Natural killer cell (primary cell): ENCODE results near the gene PVR. TPM values are rescaled to one million over a fixed set of nuclear protein-coding genes. Genes with fewer than 3 reads are reported as not detected.
A peak's percentile ranks its signal among the peaks of the same experiment; 100 is the strongest.
"Not testable (repeated sequence)": the region's sequence is repeated elsewhere in the genome, so short reads cannot be mapped to it uniquely, and the experiment has no call there.

Experiments
- ATAC-seq, 3 donors: fragments of 150-1000 bp in 2 of 3; fragments of 200-7000 bp in 1 of 3; cut with Tn5 transposase; 1 replicate in 1 of 3; 2 replicates in 2 of 3; pipeline ENCODE4 v1.10.0; 2021; ENCODE audit warnings: mild to moderate bottlenecking in 2 of 3, moderate library complexity in 2 of 3
- DNase-seq, 2 donors: peaks; one replicate each; pipeline versions ENCODE4 v3.0.0 to v3.0.0-alpha.2; 2013 to 2021; ENCODE audit warnings: mixed read lengths in 1 of 2
- H3K27ac ChIP-seq: one replicate; pipeline ENCODE4 v1.5.1; 2013; ENCODE audit warnings: mild to moderate bottlenecking, low read length
- H3K27me3 ChIP-seq: one replicate; pipeline ENCODE4 v1.6.1; 2013; ENCODE audit warnings: low read length; ENCODE audit not compliant: control insufficient read depth, insufficient read depth
- H3K36me3 ChIP-seq: one replicate; pipeline ENCODE4 v1.6.1; 2013; ENCODE audit warnings: low read length; ENCODE audit not compliant: control insufficient read depth, insufficient read depth
- H3K4me1 ChIP-seq: one replicate; pipeline ENCODE4 v1.6.1; 2013; ENCODE audit warnings: low read length; ENCODE audit not compliant: control insufficient read depth, insufficient read depth
- H3K4me3 ChIP-seq: one replicate; pipeline ENCODE4 v1.5.1; 2013; ENCODE audit warnings: low read length
- H3K9me3 ChIP-seq: one replicate; pipeline ENCODE4 v1.6.1; 2013; ENCODE audit warnings: low read length; ENCODE audit not compliant: control insufficient read depth, insufficient read depth
- H3K27ac Mint-ChIP-seq, 2 donors: one replicate each; pipeline ENCODE4 v1.8.0; 2022; ENCODE audit warnings: mild to moderate bottlenecking in 2 of 2, mixed read lengths in 2 of 2, moderate library complexity in 1 of 2
- H3K27me3 Mint-ChIP-seq, 2 donors: one replicate each; pipeline ENCODE4 v1.8.0; 2022; ENCODE audit warnings: low read depth in 2 of 2, mixed read lengths in 2 of 2
- H3K36me3 Mint-ChIP-seq: one replicate; pipeline ENCODE4 v1.8.0; 2022; ENCODE audit warnings: mixed read lengths
- H3K4me1 Mint-ChIP-seq, 2 donors: one replicate each; pipeline ENCODE4 v1.8.0; 2022; ENCODE audit warnings: mixed read lengths in 2 of 2
- H3K4me3 Mint-ChIP-seq: one replicate; pipeline ENCODE4 v1.8.0; 2022; ENCODE audit warnings: mild to moderate bottlenecking, moderate library complexity, mixed read lengths
- H3K9me3 Mint-ChIP-seq, 2 donors: one replicate each; pipeline ENCODE4 v1.8.0; 2022; ENCODE audit warnings: mixed read lengths in 2 of 2
- CTCF ChIP-seq: fragments of 200-600 bp; IDR thresholded peaks from one replicate; pipeline ENCODE4 v1.8.0; 2022; ENCODE audit warnings: antibody characterized with exemption
- WGBS: methylation state at CpG from one replicate; pipeline ENCODE4 v1.1.7; 2013; ENCODE audit warnings: missing lambda C conversion rate; ENCODE audit not compliant: insufficient coverage; 5-methylcytosine and 5-hydroxymethylcytosine counted together
- intact Hi-C: fragments of 100-400 bp; cut with micrococcal nuclease; formaldehyde crosslinking; loops from one replicate; pipeline ENCODE4 v1.14.2; 2022
- total RNA-seq, 4 donors: library from RNA; stranded (reverse); fragments of 120-200 nt in 1 of 4; gene quantifications; one replicate each; pipeline versions ENCODE4 v1.2.3 to v1.2.4, GENCODE V29; 2013 to 2022

PVR gene
- total RNA-seq, 3 donors from 2014 or later (not counting 1 experiment from before 2014, with no cell fraction given): 6.6 to 12.6 (median 7.9) TPM

GRCh38 chr19:44666852-44667556 lies 23.3 kb downstream of the PVR start:
- H3K4me1 Mint-ChIP-seq: no peaks in the 10 kb centered on the region
- H3K9me3 Mint-ChIP-seq: no peaks in the 10 kb centered on the region
- H3K4me3 Mint-ChIP-seq: no peak overlapping the region
- H3K27me3 Mint-ChIP-seq: no peaks in the 10 kb centered on the region
- no peaks in the 10 kb centered on the region for H3K9me3 ChIP-seq
- ATAC-seq (peak in 1 of 3 donors; percentile 39), DNase-seq (no peak)
- no peaks in the 10 kb centered on the region for H3K4me1 ChIP-seq
- intact Hi-C loops: no loop called here
- H3K27me3 ChIP-seq: no peaks in the 10 kb centered on the region
- WGBS: 89% methylated on average over 6 of the region's 7 CpGs
- TF ChIP-seq CTCF: no peak
- no peaks in the 10 kb centered on the region for H3K36me3 Mint-ChIP-seq
- H3K27ac ChIP-seq: no peak overlapping the region
- no peak overlapping the region for H3K27ac Mint-ChIP-seq
- no peak overlapping the region for H3K4me3 ChIP-seq
- H3K36me3 ChIP-seq: no peaks in the 10 kb centered on the region

DNA sequence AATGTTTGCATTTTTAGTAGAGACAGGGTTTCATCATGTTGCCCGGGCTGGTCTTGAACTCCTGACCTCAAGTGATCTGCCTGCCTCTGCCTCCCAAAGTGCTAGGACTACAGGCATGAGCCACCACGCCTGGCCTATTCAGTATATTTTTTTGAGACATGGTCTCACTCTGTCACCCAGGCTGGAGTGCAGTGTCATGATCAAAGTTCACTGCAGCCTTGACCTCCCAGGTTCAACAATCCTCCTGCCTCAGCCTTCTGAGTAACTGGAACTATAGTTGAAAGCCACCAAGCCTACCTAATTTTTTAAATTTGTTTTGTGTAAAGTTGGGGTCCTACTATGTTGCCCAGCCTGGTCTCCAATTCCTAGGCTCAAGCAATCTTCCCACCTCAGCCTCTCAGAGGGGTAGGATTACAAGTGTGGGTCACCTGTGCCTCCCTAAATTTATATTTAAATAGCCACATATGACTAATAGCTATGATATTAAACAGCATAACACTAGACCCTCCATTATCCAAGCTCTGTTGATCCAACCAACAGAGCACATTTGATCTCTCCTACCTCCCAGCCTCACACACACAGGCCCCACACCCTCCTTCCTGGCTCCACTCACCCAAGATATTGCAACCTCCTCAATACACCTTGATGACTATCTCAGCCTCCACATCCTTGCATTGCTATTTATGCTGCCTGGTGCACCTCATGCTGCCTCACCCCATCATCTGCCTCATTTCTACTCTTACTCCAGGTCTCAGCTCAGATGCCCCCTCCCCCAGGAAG lies 25.5 kb downstream of the PVR start:
- no peak overlapping the region for H3K27ac Mint-ChIP-seq
- DNase-seq (no peak), ATAC-seq (no peak)
- Histone ChIP-seq H3K9me3 (no peaks in the 10 kb centered on the region), H3K4me1 (no peaks in the 10 kb centered on the region), H3K4me3 (no peak overlapping the region), H3K27me3 (no peaks in the 10 kb centered on the region), H3K36me3 (no peaks in the 10 kb centered on the region), H3K27ac (no peak overlapping the region)
- no peaks in the 10 kb centered on the region for H3K4me1 Mint-ChIP-seq
- H3K36me3 Mint-ChIP-seq: no peaks in the 10 kb centered on the region
- WGBS: 96% methylated on average over 2 of the region's 2 CpGs
- no peaks in the 10 kb centered on the region for H3K27me3 Mint-ChIP-seq
- no peaks in the 10 kb centered on the region for H3K9me3 Mint-ChIP-seq
- intact Hi-C loops: no loop called here
- TF ChIP-seq CTCF: no peak
- no peak overlapping the region for H3K4me3 Mint-ChIP-seq

GRCh38 chr19:44670027-44670426 lies 26.3 kb downstream of the PVR start:
- H3K9me3 ChIP-seq, ATAC-seq, H3K4me1 Mint-ChIP-seq, intact Hi-C loops, H3K27ac ChIP-seq, H3K27me3 ChIP-seq, DNase-seq, H3K36me3 ChIP-seq, H3K4me1 ChIP-seq, H3K9me3 Mint-ChIP-seq, H3K4me3 ChIP-seq, H3K36me3 Mint-ChIP-seq, H3K4me3 Mint-ChIP-seq, H3K27me3 Mint-ChIP-seq, H3K27ac Mint-ChIP-seq: not testable (repeated sequence)
- WGBS: 95% methylated on average over 2 of the region's 2 CpGs

DNA sequence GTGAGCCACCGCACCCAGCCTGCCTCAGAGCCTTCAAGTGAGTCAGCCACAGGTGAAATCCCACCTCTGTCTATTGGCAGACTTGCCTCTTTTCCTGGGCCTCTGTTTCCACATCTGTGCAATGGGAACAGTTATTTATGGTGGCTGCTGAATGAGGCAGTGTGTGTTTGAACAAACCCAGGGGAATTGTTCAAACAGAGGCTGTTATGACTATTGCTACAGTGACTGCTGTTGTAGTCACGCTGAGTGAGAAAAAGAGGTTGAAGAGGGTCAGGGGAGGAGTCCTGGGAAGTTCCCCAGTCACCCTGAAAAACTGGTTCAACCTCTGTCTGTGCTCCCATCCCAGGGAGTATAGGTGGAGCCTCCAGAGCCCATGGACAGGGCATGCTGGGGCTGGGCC lies 27.7 kb downstream of the PVR start, which contains the start of gene CEACAM19:
CEACAM19 (plus strand) TSS at position 83 of the 400 bp plus-strand sequence. CDS start 450 bp downstream, outside the sequence.
- ATAC-seq: no peak
- Histone ChIP-seq H3K4me3 (no peak within 1 kb of the TSS), H3K27me3 (no peaks in the 10 kb centered on the region), H3K27ac (no peak within 1 kb of the TSS), H3K9me3 (no peaks in the 10 kb centered on the region), H3K4me1 (no peaks in the 10 kb centered on the region), H3K36me3 (no peaks in the 10 kb centered on the region)
- Mint-ChIP-seq H3K27ac (no peak within 1 kb of the TSS), H3K4me3 (no peak within 1 kb of the TSS), H3K4me1 (no peaks in the 10 kb centered on the region), H3K36me3 (no peaks in the 10 kb centered on the region), H3K9me3 (no peaks in the 10 kb centered on the region), H3K27me3 (no peaks in the 10 kb centered on the region)
- 74% methylated on average over 2 of the region's 2 CpGs for WGBS
- no peak for DNase-seq
- no peak for TF ChIP-seq CTCF
- intact Hi-C loops: no loop called here
